ENCODE data around the gene RNF187.

The RNF187 gene

DNA sequence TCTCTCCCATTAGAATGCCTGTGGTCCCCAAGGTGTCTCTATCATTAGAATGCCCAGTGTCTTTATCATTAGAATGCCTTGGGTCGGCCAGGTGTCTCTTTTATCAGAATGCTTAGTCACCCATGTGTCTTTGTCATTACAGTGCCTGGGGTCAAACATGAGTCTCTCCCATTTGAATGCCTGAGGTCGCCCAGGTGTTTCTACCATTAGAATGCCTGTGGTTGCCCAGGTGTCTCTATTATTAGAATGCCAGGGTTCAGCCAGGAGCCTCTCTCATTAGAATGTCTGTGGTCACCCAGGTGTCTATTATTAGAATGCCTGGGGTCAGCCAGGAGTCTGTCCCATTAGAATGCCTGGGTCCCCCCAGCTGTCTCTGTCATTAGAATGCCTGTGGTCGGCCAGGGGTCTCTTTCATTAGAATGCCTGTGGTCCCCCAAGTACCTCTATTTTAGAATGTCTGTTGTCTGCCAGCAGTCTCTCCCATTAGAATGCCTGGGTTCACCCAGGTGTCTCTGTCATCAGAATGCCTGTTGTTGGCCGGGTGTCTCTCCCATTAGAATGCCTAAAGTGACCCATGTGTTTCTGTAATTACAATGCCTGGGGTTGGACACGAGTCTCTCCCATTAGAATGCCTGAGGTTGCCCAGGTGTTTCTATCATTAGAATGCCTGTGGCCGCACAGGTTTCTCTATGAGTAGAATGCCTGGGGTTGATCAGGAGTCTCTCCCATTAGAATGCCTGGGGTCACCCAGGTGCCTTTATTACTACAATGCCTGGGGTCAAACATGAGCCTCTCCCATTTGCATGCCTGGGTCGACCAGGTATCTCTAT lies 57.1 kb downstream of the RNF187 start:
- Histone ChIP-seq H3K4me3 (ENCODE audit: severe bottlenecking) (no peak overlapping the region), H3K27me3 (ENCODE audit: insufficient read depth, poor library complexity, severe bottlenecking) (no peaks in the 10 kb centered on the region), H3K27ac (ENCODE audit: poor library complexity, severe bottlenecking) (no peak overlapping the region), H3K36me3 (ENCODE audit: low read depth) (no peaks in the 10 kb centered on the region), H3K4me1 (ENCODE audit: insufficient read depth, poor library complexity, severe bottlenecking) (no peaks in the 10 kb centered on the region), H3K9me3 (ENCODE audit: severe bottlenecking) (no peaks in the 10 kb centered on the region)
- ATAC-seq (ENCODE audit: low read depth) (no peak), DNase-seq (ENCODE audit: low spot score) (no peak)
- TF ChIP-seq, protein P1, sequence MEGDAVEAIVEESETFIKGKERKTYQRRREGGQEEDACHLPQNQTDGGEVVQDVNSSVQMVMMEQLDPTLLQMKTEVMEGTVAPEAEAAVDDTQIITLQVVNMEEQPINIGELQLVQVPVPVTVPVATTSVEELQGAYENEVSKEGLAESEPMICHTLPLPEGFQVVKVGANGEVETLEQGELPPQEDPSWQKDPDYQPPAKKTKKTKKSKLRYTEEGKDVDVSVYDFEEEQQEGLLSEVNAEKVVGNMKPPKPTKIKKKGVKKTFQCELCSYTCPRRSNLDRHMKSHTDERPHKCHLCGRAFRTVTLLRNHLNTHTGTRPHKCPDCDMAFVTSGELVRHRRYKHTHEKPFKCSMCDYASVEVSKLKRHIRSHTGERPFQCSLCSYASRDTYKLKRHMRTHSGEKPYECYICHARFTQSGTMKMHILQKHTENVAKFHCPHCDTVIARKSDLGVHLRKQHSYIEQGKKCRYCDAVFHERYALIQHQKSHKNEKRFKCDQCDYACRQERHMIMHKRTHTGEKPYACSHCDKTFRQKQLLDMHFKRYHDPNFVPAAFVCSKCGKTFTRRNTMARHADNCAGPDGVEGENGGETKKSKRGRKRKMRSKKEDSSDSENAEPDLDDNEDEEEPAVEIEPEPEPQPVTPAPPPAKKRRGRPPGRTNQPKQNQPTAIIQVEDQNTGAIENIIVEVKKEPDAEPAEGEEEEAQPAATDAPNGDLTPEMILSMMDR (IDR thresholded peaks at IDR 0.05; ENCODE audit: poor library complexity, severe bottlenecking): no peak

DNA sequence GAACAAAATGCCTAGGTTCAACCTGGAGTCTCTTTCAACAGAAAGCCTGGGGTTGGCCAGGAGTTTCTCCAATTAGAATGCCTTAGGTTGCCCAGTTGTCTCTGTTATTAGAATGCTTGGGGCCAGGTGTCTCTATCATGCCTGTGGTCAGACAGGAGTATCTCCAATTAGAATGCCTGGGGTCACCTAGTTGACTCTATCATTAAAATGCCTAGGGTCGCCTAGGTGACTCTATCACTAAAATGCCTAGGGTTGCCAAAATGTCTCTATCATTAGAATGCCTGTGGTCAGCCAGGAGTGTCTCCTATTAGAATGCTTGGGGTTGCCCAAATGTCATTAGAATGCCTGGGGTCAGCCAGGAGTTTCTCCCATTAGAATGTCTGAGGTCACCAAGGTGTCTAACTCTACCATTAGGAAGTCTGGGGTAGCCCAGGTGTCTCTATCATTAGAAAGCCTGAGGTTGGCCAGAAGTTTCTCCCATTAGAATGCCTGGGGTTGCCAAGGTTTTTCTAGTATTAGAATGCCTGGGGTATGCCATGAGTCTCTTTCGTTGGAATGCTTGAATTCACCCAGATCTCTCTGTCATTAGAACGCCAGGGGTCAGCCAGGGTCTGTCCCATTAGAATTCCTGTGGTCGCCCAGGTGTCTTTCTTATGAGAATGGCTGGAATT lies 57.9 kb downstream of the RNF187 start:
- no peaks in the 10 kb centered on the region for H3K4me1 ChIP-seq (ENCODE audit: insufficient read depth, poor library complexity, severe bottlenecking)
- H3K36me3 ChIP-seq (ENCODE audit: low read depth): no peaks in the 10 kb centered on the region
- TF ChIP-seq, protein P1 (IDR thresholded peaks at IDR 0.05; ENCODE audit: poor library complexity, severe bottlenecking): no peak
- no peaks in the 10 kb centered on the region for H3K9me3 ChIP-seq (ENCODE audit: severe bottlenecking)
- no peaks in the 10 kb centered on the region for H3K27me3 ChIP-seq (ENCODE audit: insufficient read depth, poor library complexity, severe bottlenecking)
- DNase-seq (ENCODE audit: low spot score) (no peak), ATAC-seq (ENCODE audit: low read depth) (no peak)
- no peak overlapping the region for H3K27ac ChIP-seq (ENCODE audit: poor library complexity, severe bottlenecking)
- no peak overlapping the region for H3K4me3 ChIP-seq (ENCODE audit: severe bottlenecking)
